GM19372 (cell line): Measurements from ENCODE around the gene OR52E4.

ENCODE experiments used
- ATAC-seq: cut with Tn5 transposase; IDR thresholded peaks from one replicate; pipeline ENCODE4 v1.9.1; 2021; ENCODE audit warnings: mild to moderate bottlenecking, low read depth, moderate library complexity; ENCODE audit not compliant: unreplicated experiment

OR52E4 gene

GRCh38 chr11:5928811-5929210 is 48.4 kb downstream of the OR52E4 start:
- ATAC-seq, result no peak

GRCh38 chr11:5929571-5930368 is 49.3 kb downstream of the OR52E4 start:
- no peak for ATAC-seq

GRCh38 chr11:5930614-5931013 is 50.2 kb downstream of the OR52E4 start:
- ATAC-seq, result no peak

- no peak for ATAC-seq
These were observed 50.6 kb downstream of the OR52E4 start for GRCh38 chr11:5931061-5931460.

- no peak for ATAC-seq
These were observed 52.2 kb downstream of the OR52E4 start for GRCh38 chr11:5932671-5933070.

GRCh38 chr11:5933116-5933515 is 52.7 kb downstream of the OR52E4 start:
- no peak for ATAC-seq
